Posterior vena cava (tissue), 2 donors: Measurements from ENCODE around the gene GIT2. TPM values are rescaled to one million over a fixed set of nuclear protein-coding genes. Genes with fewer than 3 reads are reported as not detected.
"Not testable (repeated sequence)": the region's sequence is repeated elsewhere in the genome, so short reads cannot be mapped to it uniquely, and the experiment has no call there.

Experiments used
- DNase-seq: peaks from one replicate; pipeline ENCODE4 v3.0.0-alpha.2; 2020; ENCODE audit warnings: low spot score
- intact Hi-C, 2 donors: fragments of 100-400 bp; cut with DNase I; formaldehyde crosslinking; loops; one replicate each; pipeline versions ENCODE4 v1.14.1 to v1.14.2; 2022 to 2023
- total RNA-seq, 2 donors: library from RNA; stranded (reverse); fragmentation: NEBNext Ultra II Directional; extraction: Animal tissue kit (Norgen Biotek cat#: 25700); gene quantifications; one replicate each; pipeline ENCODE4 v1.2.1, GENCODE V29; 2021
- donor health status: DM: yes; HTN: yes; CAD: no.
- donor health status: DM: yes; HTN: yes; CAD: no.

The GIT2 gene
- total RNA-seq, 2 donors from 2014 or later, result 44.9 to 48.0 TPM

- DNase-seq, intact Hi-C loops: not testable (repeated sequence)
Observed at GRCh38 chr12:110008681-110009398, 12.7 kb upstream of the GIT2 start.

GRCh38 chr12:110007881-110008280 is 11.7 kb upstream of the GIT2 start:
- intact Hi-C loops, result no loop called here
- no peak for DNase-seq

- intact Hi-C loops, result no loop called here
- DNase-seq, result no peak
Observed at GRCh38 chr12:110006115-110006514, 9.9 kb upstream of the GIT2 start.

GRCh38 chr12:110005319-110005973 is 9.3 kb upstream of the GIT2 start:
- intact Hi-C loops, result no loop called here
- no peak for DNase-seq

DNA sequence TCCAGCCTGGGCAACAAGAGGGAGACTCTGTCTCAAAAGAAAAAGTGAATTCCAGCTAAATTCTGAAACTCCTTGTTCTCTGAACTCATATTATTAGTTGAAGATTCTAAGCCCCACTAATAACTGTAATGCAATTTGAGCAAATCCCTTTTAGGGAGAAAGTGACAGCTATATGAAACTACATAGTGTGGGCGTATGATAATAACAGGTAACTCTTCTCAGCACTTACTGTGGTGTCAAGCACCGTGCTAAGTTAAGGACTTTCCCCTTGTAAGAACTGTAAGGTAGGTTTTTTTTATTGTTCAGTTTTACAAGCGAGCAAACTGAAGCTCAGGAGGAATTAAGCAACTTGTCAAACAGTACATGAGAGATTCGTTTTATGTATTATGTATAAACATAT is 8.4 kb upstream of the GIT2 start:
- DNase-seq, result no peak
- intact Hi-C loops, result no loop called here

GRCh38 chr12:110002676-110003515 is 6.7 kb upstream of the GIT2 start:
- intact Hi-C loops, result no loop called here
- DNase-seq, result no peak

DNA sequence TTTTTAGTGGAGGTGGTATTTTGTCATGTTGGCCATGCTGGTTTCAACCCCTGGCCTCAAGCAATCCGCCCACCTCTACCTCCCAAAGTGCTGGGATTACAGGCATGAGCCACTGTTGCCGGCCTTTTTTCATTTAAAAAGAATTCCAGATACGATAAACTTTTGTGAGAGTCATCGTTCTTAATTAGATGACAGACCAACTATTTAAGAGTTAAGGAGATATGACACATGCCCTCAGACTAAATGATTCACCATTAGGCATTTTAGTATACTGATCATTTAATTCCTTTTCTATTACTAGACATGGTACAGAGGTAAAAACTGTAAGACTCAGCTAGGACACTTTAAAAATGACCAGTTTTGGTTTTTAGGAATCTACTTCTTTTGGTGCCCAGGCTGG is 5.4 kb upstream of the GIT2 start:
- DNase-seq, result no peak
- intact Hi-C loops, result no loop called here

DNA sequence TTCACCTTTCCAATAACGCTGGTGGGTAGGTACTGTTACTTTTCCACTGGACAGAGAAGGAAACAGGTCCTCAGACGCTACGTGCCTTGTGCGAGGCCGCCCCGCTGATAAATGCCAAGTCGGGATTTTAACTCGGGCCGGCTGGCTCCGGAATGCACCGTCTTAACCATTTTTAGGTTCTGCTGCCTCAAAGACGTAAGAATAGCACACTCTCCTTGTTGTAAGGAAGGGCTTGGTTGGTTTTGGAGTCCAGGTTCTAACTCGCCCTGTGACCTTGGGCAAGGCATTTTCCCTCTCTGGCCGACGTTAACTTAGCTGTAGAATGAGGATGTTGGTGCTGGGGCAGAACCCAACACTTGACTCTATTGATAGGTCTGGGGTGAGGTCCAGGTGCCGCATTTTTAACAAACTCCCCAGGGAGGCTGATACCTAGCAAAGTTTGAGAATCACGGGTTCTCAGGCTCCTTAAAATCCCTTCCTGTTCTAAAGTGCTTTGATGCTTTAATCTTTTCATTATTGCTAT is 3.9 kb upstream of the GIT2 start:
- DNase-seq, result peak; percentile 84
- intact Hi-C loops, result loop anchor here in 1 of 2 donors (5.0 kb wide), 1 partner anchor 493 kb away; no protein-coding TSS in a partner anchor

GRCh38 chr12:109999649-109999971 is 3.4 kb upstream of the GIT2 start:
- intact Hi-C loops, result loop anchor here in 1 of 2 donors (5.0 kb wide), 1 partner anchor 492 kb away; no protein-coding TSS in a partner anchor
- DNase-seq, result no peak

DNA sequence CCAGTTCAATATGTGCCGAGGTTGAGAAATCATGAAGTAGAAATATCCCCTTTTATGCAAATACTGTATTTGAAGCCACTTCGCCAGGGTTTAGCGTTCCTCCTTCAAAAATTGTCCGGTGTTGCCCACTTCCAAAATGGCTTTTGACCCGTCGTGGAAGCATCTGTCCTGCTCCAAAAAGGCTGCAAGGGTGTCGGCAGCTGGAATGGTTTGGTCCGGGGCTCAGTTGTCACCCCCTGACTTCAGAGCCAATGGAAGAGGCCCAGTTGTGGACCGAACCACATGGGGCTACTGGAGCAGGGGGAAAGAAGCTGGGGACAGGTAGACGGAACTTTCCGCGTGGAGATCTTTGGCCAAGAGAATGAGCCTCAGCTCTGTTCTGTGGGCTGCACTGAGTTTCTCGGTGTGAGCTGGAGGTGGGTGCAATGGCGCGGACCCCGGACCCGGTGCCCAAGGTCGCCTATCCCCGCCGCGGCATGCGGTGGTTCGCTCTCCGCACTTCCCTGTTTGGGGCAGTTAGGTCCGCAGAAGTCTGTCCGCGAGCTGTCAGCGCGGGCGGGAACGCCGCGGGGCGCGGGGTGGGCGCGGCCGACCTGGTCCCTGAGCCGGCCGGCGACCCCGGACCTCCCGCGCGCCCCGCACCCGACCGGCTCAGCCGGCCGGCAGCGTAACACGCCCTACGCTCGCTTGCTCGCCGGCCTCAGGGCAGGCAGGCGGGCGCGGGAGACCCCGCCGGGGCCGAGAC is 2.9 kb upstream of the GIT2 start, which contains the start of gene ANKRD13A:
Gene ANKRD13A (plus strand): TSS at position 527 of the 745 bp plus-strand sequence. CDS start 259 bp downstream, outside the sequence.
- intact Hi-C loops, result loop anchor here in 1 of 2 donors (5.0 kb wide), 1 partner anchor 492 kb away; no protein-coding TSS in a partner anchor
- peak; percentile 97 for DNase-seq

DNA sequence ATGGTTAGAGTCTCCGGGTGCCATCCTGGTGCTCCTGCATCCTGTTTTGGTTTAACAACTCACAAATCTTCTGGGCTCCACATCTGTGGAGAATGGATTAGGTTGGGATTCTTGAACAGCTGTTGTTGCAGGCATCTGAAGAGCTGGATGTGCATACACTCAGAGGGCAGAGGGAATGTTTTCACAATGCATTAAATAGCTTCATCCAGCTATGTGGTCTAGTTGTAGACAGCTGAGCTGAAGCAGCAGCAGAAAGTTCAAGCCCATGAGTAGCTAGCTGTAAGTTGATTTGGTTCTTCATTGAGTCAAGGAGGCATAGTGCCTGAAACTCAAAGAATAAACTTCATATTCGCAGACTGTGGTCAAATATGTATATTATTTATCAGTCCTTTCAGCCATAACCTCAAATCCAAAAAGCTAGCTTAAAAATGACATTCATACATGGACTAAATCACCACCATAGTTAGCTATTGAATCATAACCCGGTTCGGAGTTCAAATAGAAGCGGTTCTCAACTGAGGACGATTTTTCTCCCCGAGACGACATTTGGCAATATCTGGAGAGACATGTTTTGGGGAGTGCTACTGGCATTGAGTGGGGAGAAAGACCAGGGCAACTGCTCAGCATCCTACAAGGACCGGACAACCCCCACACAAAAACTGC is 2.2 kb upstream of the GIT2 start:
- DNase-seq, result no peak
- intact Hi-C loops, result loop anchor here in 1 of 2 donors (5.0 kb wide), 1 partner anchor 491 kb away; no protein-coding TSS in a partner anchor

- intact Hi-C loops, result loop anchor here in 1 of 2 donors (5.0 kb wide), 1 partner anchor 490 kb away; no protein-coding TSS in a partner anchor
- no peak for DNase-seq
Observed at GRCh38 chr12:109997393-109997792, 1.2 kb upstream of the GIT2 start.

DNA sequence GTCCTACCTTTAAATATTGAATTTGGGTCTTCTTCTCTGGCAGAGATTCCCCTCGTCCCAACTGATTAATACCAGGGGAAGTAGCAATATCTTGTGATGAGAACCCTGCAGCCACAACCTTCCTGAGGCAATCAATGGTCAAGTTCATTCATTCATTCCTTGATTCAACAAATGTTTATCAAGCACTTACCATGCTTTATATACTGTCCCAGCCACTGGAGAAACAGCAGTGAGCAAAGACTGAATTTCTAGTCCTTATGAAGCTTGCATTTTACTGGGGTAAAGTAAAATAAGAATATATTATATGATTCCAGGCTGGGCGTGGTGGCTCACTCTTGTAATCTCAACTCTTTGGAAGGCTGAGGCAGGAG is 300 bp upstream of the GIT2 start:
- no peak for DNase-seq
- intact Hi-C loops, result loop anchor here in 1 of 2 donors (5.0 kb wide), 1 partner anchor 489 kb away; no protein-coding TSS in a partner anchor

- intact Hi-C loops, result loop anchor here in 1 of 2 donors (5.0 kb wide), 1 partner anchor 488 kb away; no protein-coding TSS in a partner anchor
- DNase-seq, result no peak
Observed at GRCh38 chr12:109995361-109995685, 845 bp downstream of the GIT2 start.

- intact Hi-C loops, result loop anchor here in 1 of 2 donors (5.0 kb wide), 2 partner anchors 487 to 1408 kb away; no protein-coding TSS in a partner anchor
- DNase-seq, result no peak
Observed at GRCh38 chr12:109994401-109995175, 1.6 kb downstream of the GIT2 start.

GRCh38 chr12:109993091-109993490 is 3.1 kb downstream of the GIT2 start:
- intact Hi-C loops, result loop anchor here in 1 of 2 donors (5.0 kb wide), 1 partner anchor 1409 kb away; no protein-coding TSS in a partner anchor
- DNase-seq, result no peak

DNA sequence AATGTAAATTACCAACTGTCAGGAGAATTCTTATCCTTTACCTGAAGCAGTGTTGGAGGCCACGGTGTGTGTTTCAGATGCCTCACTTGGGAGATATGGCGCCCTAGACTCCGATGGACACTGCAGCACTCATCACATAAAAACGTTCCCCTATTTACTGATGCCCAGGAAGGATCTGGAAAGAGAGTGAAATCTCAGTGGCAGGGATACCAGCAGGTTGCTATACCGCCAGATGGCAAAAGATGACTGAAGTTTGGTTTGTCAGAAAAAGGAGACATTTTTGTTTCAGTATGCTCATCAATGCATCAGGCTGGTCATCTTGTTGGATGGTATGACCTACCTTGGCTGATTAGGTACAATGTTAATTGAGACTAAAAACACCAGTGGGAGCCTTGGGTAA is 4.6 kb downstream of the GIT2 start:
- intact Hi-C loops, result loop anchor here in 1 of 2 donors (5.0 kb wide), 1 partner anchor 1411 kb away; no protein-coding TSS in a partner anchor
- no peak for DNase-seq
